Measurements from ENCODE around the gene MEGF11.

Gene MEGF11

GRCh38 chr15:66211670-66212562 lies 41.6 kb downstream of the MEGF11 start:
- POLR2A ChIA-PET = no interaction called here
- Histone ChIP-seq H3K36me3 (ENCODE audit: control insufficient read depth in 2 of 2, insufficient read depth in 1 of 2, low read length in 2 of 2) (no peaks in the 10 kb centered on the region), H3K9me3 (ENCODE audit: control insufficient read depth, insufficient read depth, low read depth, low read length) (no peaks in the 10 kb centered on the region), H3K27ac (ENCODE audit: extremely low read depth, low read depth, low read length) (no peak overlapping the region), H3K4me1 (ENCODE audit: control insufficient read depth, insufficient read depth, low read length) (no peaks in the 10 kb centered on the region), H3K4me3 (ENCODE audit: low read depth, low read length) (no peak overlapping the region)
- CTCF ChIA-PET = no interaction called here
- TF ChIP-seq GLIS1 (tag by site-specific recombination; IDR thresholded peaks at IDR 0.05) = no peak

- Histone ChIP-seq H3K4me1 (ENCODE audit: control insufficient read depth, insufficient read depth, low read length) (no peaks in the 10 kb centered on the region), H3K9me3 (ENCODE audit: control insufficient read depth, insufficient read depth, low read depth, low read length) (no peaks in the 10 kb centered on the region), H3K36me3 (ENCODE audit: control insufficient read depth in 2 of 2, insufficient read depth in 1 of 2, low read length in 2 of 2) (no peaks in the 10 kb centered on the region), H3K4me3 (ENCODE audit: low read depth, low read length) (no peak overlapping the region), H3K27ac (ENCODE audit: extremely low read depth, low read depth, low read length) (no peak overlapping the region)
- TF ChIP-seq ZFP41 (tag by site-specific recombination; IDR thresholded peaks at IDR 0.05; ENCODE audit: borderline replicate concordance) (no peak), ZNF561 (tag by site-specific recombination; IDR thresholded peaks at IDR 0.05; ENCODE audit: borderline replicate concordance) (no peak), ZNF155 (tag by site-specific recombination; IDR thresholded peaks at IDR 0.05) (no peak), ZNF302 (tag by site-specific recombination; IDR thresholded peaks at IDR 0.05; ENCODE audit: low read depth) (no peak), ZNF571 (tag by site-specific recombination; IDR thresholded peaks at IDR 0.05) (no peak), CTCF (tag by site-specific recombination; IDR thresholded peaks at IDR 0.05) (no peak), TRIM28 (IDR thresholded peaks at IDR 0.05; ENCODE audit: borderline replicate concordance, low read length) (no peak), ZNF658 (tag by site-specific recombination; IDR thresholded peaks at IDR 0.05) (no peak), ZNF548 (tag by site-specific recombination; IDR thresholded peaks at IDR 0.05) (no peak), ZNF248 (tag by site-specific recombination; IDR thresholded peaks at IDR 0.05) (no peak), ZNF560 (tag by site-specific recombination; IDR thresholded peaks at IDR 0.05; ENCODE audit: borderline replicate concordance) (no peak), OSR2 (tag by site-specific recombination; IDR thresholded peaks at IDR 0.05) (no peak), ZNF776 (tag by site-specific recombination; IDR thresholded peaks at IDR 0.05; ENCODE audit: borderline replicate concordance) (no peak), ZNF23 (tag by site-specific recombination; IDR thresholded peaks at IDR 0.05; ENCODE audit: borderline replicate concordance) (no peak), ZNF280D (tag by site-specific recombination; IDR thresholded peaks at IDR 0.05) (no peak)
- POLR2A ChIA-PET = no interaction called here
- CTCF ChIA-PET = interaction anchor here (0.6 to 0.7 kb wide), 3 partner anchors 164 to 457 kb away, joined by 3 read pairs; no protein-coding TSS in a partner anchor
These were observed 42.9 kb downstream of the MEGF11 start for GRCh38 chr15:66210684-66211083.

- ChIA-PET POLR2A (no interaction called here), CTCF (no interaction called here)
- no peaks in the 10 kb centered on the region for H3K4me1 ChIP-seq (ENCODE audit: control insufficient read depth, insufficient read depth, low read length)
- H3K27ac ChIP-seq (ENCODE audit: extremely low read depth, low read depth, low read length) = no peak overlapping the region
- H3K36me3 ChIP-seq (ENCODE audit: control insufficient read depth in 2 of 2, insufficient read depth in 1 of 2, low read length in 2 of 2) = no peaks in the 10 kb centered on the region
- no peak overlapping the region for H3K4me3 ChIP-seq (ENCODE audit: low read depth, low read length)
- no peaks in the 10 kb centered on the region for H3K9me3 ChIP-seq (ENCODE audit: control insufficient read depth, insufficient read depth, low read depth, low read length)
- TF ChIP-seq ZXDB (tag by site-specific recombination; IDR thresholded peaks at IDR 0.05) = no peak
- no peak for TF ChIP-seq ELK4 (IDR thresholded peaks at IDR 0.05; ENCODE audit: borderline replicate concordance, low read depth, low read length)
- no peak for TF ChIP-seq SP2 (tag by site-specific recombination; IDR thresholded peaks at IDR 0.05)
- TF ChIP-seq ZNF621 (tag by site-specific recombination; IDR thresholded peaks at IDR 0.05) = no peak
- no peak for TF ChIP-seq ZNF274 (IDR thresholded peaks at IDR 0.05; ENCODE audit: low read length)
- TF ChIP-seq ZNF274 (tag by site-specific recombination; IDR thresholded peaks at IDR 0.05; ENCODE audit: borderline replicate concordance) = no peak
- no peak for TF ChIP-seq ZNF560 (tag by site-specific recombination; IDR thresholded peaks at IDR 0.05; ENCODE audit: borderline replicate concordance)
- TF ChIP-seq ZNF341 (tag by site-specific recombination; IDR thresholded peaks at IDR 0.05; ENCODE audit: low read depth) = no peak
- TF ChIP-seq ZNF248 (tag by site-specific recombination; IDR thresholded peaks at IDR 0.05) = no peak
- no peak for TF ChIP-seq ZNF513 (tag by site-specific recombination; IDR thresholded peaks at IDR 0.05)
- no peak for TF ChIP-seq ZNF112 (tag by site-specific recombination; IDR thresholded peaks at IDR 0.05)
These were observed 54.8 kb downstream of the MEGF11 start for GRCh38 chr15:66198757-66199156.
